ENCODE data around the gene CIP2A.
A peak's percentile ranks its signal among the peaks of the same experiment; 100 is the strongest.

Gene CIP2A

DNA sequence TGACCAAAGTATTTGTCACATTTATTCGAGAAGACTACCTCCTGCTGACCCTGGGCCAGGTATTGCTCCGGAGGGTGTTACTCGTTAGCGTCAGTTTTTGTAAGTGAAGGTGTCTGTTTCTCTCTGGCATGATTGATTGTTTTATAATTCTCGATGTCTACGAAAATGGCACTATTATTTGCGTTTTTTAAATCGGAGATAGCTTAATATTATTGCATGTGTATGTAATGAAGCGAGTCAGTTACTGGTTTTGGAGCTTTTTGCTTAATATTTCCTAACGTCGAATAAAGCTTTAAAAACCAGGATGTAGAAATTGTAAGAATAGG is 723 bp upstream of the CIP2A start:
- peak overlapping the region; percentile 99 for H3K4me3 Mint-ChIP-seq

DNA sequence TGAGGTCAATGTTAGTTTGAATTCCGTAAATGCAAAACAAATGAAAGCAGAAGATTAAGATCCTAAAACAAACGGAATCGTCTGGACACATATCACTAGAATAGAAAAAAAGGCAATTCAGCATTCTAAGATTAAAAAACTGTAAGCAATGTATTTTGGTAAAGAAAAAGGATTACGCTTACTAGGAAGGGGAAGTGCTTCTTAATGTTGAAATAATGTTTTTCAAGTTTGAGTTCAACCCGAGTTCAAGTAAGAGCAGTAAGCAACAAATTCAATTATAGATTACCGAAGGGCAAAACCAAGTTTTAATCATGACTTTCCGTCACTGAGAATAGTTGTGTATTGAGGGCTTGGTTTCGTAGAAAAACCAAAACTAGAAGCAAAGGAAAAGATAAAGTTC is 637 bp downstream of the CIP2A start:
- H3K27ac Mint-ChIP-seq, result peak overlapping the region; percentile 100
- no peak for DNase-seq
- no peaks in the 10 kb centered on the region for H3K9me3 Mint-ChIP-seq
- H3K4me1 Mint-ChIP-seq, result peaks cover 55% of the 10 kb centered on the region
- peaks cover 5% of the 10 kb centered on the region for H3K36me3 Mint-ChIP-seq (ENCODE audit: low read depth)
- H3K4me3 Mint-ChIP-seq, result peak overlapping the region; percentile 99
- TF ChIP-seq, protein P1, sequence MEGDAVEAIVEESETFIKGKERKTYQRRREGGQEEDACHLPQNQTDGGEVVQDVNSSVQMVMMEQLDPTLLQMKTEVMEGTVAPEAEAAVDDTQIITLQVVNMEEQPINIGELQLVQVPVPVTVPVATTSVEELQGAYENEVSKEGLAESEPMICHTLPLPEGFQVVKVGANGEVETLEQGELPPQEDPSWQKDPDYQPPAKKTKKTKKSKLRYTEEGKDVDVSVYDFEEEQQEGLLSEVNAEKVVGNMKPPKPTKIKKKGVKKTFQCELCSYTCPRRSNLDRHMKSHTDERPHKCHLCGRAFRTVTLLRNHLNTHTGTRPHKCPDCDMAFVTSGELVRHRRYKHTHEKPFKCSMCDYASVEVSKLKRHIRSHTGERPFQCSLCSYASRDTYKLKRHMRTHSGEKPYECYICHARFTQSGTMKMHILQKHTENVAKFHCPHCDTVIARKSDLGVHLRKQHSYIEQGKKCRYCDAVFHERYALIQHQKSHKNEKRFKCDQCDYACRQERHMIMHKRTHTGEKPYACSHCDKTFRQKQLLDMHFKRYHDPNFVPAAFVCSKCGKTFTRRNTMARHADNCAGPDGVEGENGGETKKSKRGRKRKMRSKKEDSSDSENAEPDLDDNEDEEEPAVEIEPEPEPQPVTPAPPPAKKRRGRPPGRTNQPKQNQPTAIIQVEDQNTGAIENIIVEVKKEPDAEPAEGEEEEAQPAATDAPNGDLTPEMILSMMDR (IDR thresholded peaks at IDR 0.05), result no peak
- peaks cover 4% of the 10 kb centered on the region for H3K27me3 Mint-ChIP-seq (ENCODE audit: low read depth, poor library complexity)

More for the DNA sequence above, 723 bp upstream of the CIP2A start:
- DNase-seq, result no peak
- peaks cover 58% of the 10 kb centered on the region for H3K4me1 Mint-ChIP-seq
- peaks cover 4% of the 10 kb centered on the region for H3K27me3 Mint-ChIP-seq (ENCODE audit: low read depth, poor library complexity)
- TF ChIP-seq, protein P1 (IDR thresholded peaks at IDR 0.05), result no peak
- H3K36me3 Mint-ChIP-seq (ENCODE audit: low read depth), result peaks cover 5% of the 10 kb centered on the region
- peak overlapping the region; percentile 100 for H3K27ac Mint-ChIP-seq
- H3K9me3 Mint-ChIP-seq, result no peaks in the 10 kb centered on the region

DNA sequence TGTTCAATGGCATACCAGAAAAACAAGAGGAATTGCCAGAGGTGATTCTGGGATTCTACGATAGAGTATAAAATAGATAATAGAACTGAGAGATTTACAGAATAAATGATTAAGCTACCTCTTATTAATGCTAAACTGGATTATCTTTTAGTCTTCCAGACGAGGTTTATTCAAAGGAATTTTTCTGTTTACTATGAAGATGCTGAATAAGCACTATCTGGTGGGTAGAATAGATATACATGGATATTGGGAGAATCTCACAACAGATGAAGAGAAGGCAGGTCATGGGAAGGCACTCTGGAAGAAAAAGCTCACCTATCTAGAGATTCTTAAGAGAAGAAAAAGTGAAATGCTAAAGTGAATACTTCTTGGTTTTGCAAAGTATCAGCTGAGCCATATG is 11.2 kb downstream of the CIP2A start:
- TF ChIP-seq, protein P1 (IDR thresholded peaks at IDR 0.05), result no peak
- no peak for DNase-seq
- Mint-ChIP-seq H3K4me1 (no peaks in the 10 kb centered on the region), H3K27me3 (ENCODE audit: low read depth, poor library complexity) (no peaks in the 10 kb centered on the region), H3K36me3 (ENCODE audit: low read depth) (peaks cover 59% of the 10 kb centered on the region), H3K4me3 (no peak overlapping the region), H3K27ac (no peak overlapping the region), H3K9me3 (peaks cover 9% of the 10 kb centered on the region)

DNA sequence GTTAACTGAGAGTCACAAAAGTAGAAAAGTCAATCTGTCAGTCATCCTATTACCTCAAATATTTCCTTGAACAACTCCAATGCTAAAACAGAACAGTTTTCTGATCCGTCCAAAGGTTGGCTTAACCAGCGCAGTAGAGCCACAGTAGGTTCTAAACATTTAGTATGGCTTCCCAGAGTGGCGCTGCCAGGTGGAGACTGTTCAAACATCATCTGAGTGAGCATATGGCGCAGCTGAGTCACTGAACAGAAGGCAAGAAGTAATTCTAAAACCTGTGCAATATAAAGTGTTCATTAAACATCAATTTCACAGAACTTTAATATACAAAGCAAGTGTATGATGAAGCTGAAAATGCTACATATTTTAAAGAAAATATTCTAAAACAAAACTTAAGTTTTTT is 19.9 kb downstream of the CIP2A start:
- TF ChIP-seq, protein P1 (IDR thresholded peaks at IDR 0.05), result no peak
- DNase-seq, result no peak
- peaks cover 9% of the 10 kb centered on the region for H3K9me3 Mint-ChIP-seq
- no peak overlapping the region for H3K4me3 Mint-ChIP-seq
- no peaks in the 10 kb centered on the region for H3K27me3 Mint-ChIP-seq (ENCODE audit: low read depth, poor library complexity)
- no peak overlapping the region for H3K27ac Mint-ChIP-seq
- peaks cover 37% of the 10 kb centered on the region for H3K36me3 Mint-ChIP-seq (ENCODE audit: low read depth)
- no peaks in the 10 kb centered on the region for H3K4me1 Mint-ChIP-seq

DNA sequence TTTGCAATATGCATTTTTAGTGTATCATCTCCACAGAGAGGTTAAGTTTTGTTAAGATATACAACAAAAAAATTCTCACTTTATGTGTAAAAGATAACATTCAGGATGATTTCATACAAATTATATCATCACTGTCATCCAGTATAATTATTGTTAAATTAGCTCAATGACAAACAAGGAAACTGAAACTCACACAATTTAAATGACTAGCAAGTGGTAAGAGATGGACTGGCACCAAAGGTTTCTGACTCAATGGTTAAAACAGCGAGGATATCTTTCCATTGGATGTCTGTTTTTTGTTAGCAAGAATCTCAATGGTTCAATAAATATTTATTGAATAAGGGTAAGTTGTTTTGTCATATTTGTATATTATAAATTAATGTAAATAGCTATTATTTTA is 22.6 kb downstream of the CIP2A start:
- Mint-ChIP-seq H3K27me3 (ENCODE audit: low read depth, poor library complexity) (no peaks in the 10 kb centered on the region), H3K27ac (no peak overlapping the region), H3K4me1 (no peaks in the 10 kb centered on the region), H3K36me3 (ENCODE audit: low read depth) (peaks cover 21% of the 10 kb centered on the region), H3K4me3 (no peak overlapping the region), H3K9me3 (no peaks in the 10 kb centered on the region)
- TF ChIP-seq, protein P1 (IDR thresholded peaks at IDR 0.05), result no peak
- DNase-seq, result no peak

DNA sequence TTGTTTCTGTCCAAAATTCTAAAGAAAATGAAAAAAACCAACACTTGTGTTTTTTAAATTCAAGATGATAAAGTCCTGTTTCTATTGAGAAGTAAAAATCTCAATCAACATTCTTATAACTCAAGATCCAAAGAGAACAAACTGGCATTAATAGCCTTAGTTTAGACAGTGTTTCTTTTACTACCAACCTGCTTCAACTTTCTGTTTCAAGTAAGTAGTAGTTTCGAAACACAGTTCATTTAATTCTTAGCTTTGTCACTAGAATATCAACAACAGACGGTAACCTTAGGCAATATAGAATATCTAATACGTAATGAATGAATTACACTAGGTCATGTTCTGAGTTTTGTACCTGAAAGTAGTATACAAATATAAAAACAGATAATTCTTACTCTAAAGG is 23.7 kb downstream of the CIP2A start:
- H3K4me3 Mint-ChIP-seq, result no peak overlapping the region
- H3K36me3 Mint-ChIP-seq (ENCODE audit: low read depth), result peaks cover 31% of the 10 kb centered on the region
- TF ChIP-seq, protein P1 (IDR thresholded peaks at IDR 0.05), result no peak
- DNase-seq, result no peak
- H3K27me3 Mint-ChIP-seq (ENCODE audit: low read depth, poor library complexity), result no peaks in the 10 kb centered on the region
- H3K27ac Mint-ChIP-seq, result no peak overlapping the region
- no peaks in the 10 kb centered on the region for H3K4me1 Mint-ChIP-seq
- H3K9me3 Mint-ChIP-seq, result no peaks in the 10 kb centered on the region

Measured in nephron progenitor cell (in vitro differentiated cells).